Embryonic facial prominence (tissue), 1 donor: Measurements from ENCODE around the gene ELP2.

Source experiments
- DNase-seq: peaks from one replicate; pipeline ENCODE4 v3.0.0-alpha.2; 2016; ENCODE audit errors: extremely low spot score

Gene ELP2

DNA sequence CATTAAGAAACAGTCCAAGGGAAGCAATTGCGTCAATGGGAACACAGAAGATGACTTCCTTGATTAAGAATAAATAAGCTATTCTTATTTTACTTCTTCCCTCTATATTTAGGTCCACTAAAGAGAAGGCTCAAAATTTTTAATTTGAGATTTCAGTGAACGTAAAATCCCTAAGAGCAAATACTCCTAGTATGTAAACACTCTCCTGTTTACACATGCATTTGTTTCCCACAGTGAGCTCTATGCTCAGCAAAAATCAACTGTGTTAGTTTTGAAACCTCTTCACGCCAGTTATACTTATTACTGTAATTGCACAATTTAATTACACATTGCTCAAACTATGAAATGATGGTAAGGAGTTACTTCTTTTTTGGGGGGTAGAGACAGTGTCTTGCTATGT, 9.4 kb upstream of the ELP2 start:
- DNase-seq = no peak

DNA sequence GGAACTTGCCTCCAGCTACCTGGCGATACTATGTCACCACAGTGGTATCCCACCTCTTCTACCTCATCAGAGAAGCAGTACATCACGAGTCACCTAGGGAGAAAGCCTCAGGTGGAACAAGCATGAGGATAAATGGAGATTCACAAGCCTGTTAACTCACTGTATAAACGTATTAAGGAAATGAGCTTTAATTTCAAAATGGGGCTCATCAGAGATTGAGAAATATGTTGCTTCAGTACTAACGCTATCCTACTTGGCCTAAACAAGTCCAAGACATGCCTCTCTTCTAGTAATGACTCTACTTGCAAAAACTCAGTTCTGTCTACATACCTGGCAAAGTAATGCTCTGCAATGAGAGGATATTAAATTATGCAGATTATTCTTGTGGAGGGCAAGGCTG, 4.9 kb upstream of the ELP2 start:
- DNase-seq = no peak

DNA sequence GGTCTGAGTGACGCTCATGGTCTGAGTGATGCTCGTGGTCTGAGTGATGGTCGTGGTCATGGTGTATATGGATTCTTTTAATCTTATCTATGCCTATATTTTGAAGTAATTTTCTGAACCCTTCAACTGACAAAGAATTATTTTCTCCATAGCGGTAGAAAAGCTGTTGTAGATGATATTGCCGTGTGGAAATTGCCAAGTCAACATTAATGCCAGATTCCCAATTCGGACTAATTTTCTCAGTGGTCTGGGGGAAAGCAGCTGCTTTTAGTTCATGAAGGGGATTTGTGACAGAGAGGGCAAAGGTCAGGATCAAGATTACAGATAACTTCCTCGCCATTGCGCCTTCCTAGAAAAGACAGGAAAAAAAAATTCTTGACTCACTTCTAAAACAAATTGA, 3.0 kb upstream of the ELP2 start:
- no peak for DNase-seq

DNA sequence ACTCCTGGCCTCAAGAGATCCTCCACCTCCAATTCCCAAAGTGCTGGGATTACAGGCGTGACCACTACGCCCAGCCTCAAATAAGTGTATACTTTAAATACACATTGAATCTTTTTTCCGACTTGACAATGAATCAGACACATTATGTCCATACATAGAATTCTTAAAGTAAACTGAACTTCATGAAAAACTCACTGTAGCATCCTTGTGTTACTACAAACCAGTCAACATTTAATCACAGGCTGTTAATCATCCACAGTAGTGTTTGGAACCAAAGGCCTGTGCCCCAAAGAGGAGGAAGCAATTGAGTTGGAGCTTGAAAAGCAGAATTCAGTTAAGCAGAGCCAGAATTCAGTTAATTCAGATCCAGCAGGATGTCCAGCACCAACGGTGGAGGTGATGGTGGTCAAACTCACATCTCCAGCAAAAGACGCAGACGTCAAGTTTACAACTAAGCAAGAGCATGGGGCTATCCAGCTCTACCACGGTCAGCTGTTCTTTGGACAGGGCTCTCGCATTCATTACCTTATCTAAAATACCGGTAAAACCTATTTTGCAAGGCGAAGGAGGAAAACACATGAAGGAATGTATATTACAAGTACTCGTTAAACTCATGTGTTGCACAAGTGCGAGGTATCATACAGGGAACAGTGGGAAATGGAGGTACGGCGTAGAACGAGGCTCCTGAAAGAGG, 1.7 kb upstream of the ELP2 start:
- DNase-seq = no peak

DNA sequence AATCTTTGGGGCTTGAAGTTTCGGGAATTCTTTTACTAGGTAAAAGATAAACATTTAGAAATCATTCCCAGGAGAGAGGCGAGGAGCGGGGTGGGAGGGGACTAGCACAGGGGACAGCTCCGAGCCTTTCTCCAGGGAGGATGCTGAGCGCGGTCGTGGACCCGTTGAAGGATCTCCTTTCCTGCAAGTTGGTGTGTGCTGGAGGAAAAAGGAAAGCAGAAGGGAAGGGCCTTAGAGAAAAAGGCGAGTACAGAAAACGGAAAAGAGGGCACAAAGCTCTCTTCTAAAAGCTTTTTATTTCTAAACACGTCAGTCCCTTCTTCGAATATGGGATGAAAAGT, 1.2 kb upstream of the ELP2 start:
- no peak for DNase-seq

DNA sequence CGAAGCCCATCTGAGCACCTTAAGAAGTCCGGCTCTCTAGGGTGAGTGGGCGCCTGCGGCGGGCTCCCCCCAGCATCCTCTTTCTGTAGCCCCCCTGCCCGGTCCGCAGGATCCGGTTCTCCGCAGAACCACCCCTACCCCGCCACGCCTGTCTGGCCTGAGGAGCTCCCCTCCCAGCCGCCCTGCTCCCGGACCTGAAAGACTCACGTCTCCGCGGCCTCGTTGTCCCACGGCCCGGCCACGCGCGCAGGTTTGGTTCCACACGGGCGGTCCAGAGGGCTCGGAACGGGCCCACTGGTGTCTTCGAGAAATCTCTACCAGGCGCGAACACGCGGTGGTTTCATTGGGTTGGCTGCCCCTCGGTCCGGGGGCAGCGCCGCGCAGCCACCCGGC, 796 bp upstream of the ELP2 start:
- DNase-seq = no peak

DNA sequence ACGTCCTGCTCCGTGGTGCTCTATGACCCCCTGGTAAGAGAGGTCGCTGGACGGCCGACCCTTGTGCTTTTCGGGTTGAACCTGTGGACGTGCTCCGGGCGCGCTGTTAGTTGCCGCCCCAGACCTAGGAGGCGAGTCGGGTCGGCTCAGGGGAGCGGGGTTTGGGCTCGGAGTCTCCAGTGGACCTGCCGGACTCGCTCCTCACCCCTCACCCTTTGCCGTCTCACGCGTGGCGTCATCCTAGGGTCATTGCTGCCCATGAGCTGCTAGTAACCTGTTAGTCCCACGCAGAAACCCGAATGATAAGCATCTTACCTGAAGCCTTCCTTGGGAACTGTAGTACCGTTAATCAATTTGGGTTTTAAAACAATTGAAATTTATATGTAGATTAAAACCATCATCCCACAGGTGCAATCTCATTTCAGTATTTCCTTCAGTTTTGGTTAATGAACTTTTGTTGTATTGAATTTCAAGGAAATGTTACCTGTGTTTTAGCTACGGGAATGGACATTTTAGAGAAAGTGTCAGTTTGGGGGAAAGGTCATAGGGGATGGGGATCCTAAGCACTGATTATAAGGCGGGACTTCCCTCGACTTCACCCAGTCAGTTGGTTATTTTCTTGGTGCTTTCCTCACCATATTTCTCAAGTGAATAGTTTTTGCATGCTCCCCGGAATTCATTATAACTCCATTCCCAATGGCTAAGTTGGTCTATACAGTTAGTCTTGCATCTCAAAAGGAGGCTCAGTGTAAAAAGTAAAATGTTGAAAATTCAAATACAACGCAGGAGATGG, 536 bp downstream of the ELP2 start:
- no peak for DNase-seq

DNA sequence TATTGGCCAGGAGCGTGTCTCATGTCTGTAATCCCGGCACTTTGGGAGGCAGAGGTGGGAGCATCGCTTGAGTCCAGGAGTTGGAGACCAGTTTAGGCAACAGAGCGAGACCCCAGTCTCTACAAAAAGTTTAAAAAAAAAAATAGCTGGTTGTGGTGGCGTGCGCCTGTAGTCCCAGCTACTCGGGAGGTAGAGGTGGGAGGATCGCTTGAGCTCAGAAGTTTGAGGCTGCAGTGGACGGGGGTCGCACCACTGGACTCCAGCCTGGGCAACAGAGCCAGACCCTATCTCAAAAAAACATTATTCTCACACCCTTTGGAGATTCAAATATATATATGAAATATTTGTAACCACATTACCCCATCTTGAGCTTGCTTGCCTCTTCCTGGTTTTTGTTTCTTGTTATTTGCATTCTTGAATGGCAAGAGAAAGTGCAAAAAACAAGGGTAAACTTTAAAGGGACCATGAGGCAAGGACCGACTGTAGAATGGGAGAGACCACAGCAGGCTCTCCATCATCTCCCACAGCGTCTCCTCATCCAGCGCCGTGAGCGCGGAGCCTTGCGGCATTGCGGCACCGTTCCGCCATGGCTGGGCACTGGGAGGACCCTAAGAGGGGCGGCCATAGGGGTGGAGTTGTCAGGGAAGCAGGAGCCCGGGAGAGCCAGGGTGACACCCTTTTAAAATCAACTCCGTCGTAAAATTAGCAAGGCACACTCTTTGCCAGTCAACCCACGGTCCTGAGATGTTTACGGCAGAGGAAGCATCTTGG, 1.4 kb downstream of the ELP2 start:
- DNase-seq = no peak

DNA sequence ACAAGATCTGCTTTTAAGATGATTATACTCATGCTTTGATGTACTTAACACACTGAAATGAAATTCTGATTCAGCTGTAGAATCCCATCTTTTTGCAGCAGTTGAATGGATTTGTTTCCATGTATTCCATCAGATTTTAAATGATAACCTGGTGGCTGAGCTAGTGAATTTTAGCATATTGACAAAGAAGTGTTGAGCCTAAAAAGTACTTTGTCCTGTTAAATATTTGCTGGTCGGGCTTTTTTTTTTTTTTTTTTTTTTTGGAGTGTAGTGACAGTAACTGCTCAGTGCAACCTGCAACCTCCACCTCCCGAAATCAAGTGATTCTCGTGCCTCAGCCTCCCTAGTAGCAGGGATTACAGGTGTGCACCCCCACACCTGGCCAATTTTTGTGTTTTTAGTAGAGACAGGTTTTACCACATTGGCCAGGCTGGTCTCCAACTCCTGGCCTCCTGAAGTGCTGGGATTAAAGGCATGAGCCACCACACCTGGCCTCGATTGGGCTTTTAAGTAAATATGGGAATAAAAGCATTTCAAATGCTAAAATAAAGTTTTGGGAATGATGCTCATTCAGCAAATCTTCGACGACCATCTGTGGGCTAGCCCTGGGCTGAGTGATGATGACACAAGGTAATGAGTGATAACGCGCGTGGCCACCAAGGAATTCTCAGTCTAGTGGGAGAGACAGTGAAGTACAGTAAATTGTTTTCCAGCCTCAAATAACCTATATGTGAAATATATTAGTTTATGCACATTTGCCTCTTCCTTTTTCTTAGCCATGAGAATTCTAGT, 2.2 kb downstream of the ELP2 start:
- no peak for DNase-seq

DNA sequence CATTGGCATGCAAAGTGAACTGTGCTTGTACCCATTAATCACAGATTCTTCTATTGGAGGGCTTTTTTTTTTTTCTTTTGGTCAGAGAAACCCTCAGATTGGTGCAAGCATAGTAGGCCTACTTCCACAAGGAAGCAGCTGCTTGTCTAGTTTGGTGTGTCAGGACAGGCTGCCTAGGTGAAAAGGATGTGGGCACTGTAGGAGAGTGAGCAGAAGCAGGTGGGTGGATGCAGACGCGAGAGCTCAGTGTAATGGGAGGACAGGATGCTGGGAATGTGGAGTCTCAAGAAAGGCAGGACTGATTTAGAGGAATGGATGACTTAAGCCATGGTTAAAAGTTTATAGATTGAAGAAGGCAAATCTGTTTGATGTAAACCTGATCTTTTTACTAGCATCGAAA, 3.1 kb downstream of the ELP2 start:
- DNase-seq = no peak

DNA sequence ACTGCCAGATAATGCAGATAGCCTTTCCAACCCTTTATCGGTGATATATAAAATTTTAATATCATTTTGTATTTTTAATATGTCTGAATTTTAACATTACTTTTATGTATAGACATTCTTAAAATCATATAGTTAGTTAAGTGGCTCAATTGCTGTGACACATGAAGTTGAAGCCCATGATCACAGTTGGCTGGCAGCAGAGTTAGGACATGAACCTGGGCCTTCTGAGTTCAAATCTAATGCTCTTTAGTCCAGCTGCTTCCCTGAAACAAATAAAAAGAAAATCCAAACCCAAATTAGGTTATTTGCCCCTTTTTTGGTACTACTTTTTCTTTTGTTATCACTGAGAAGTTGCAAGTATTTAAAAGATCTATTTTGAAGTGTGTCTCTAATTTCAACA, 5.6 kb downstream of the ELP2 start:
- no peak for DNase-seq

DNA sequence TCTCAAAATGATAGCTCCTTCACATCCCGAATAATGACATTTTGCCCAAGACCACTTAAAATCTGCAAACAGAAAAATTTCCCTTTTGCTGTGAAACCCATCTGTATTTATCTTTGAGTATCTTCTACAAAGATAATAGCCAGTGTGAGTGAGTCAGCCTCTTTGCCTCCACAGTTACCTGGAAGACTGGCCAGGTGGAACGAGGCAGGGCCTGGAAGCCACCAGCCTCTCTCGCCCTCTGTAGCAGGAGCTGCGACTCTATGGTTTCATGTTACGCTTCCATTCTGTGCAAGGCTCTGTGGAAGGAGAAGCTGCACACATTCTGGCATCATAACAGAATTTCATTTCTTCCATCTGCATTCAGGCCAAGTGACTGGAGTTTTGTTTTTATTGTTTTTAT, 9.5 kb downstream of the ELP2 start:
- DNase-seq = no peak

DNA sequence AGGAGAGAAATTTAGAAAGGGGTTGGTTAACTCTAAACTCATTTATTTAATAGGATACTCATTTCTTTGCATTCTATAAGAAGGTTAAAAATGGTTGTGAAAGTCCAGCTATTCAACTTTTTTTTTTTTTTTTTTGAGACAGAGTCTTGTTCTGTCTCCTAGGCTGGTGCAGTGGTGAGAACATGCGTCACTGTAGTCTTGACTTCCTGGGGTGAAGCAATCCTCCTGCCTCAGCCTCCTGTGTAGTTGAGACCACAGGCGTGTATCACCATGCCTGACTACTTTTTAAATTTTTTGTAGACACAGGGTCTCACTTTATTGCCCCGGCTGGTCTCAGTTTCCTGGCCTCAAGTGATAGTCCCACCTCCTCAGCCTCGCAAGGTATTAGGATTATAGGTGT, 11.9 kb downstream of the ELP2 start:
- DNase-seq = no peak

DNA sequence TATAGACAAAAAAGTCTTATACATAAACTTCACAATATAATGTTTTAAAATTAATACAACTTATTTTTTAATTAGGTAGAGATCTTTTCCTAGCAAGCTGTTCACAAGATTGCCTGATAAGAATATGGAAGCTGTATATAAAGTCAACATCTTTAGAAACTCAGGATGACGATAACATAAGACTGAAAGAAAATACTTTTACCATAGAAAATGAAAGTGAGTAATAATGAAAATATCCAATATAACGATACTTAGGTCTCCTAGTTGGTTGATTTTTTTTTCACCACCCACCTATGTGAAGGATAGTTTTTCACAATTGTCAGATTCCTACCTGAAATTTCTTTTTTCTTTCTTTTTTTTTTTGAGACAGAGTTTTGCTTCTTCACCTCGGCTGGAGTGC, 13.1 kb downstream of the ELP2 start:
- DNase-seq = no peak

DNA sequence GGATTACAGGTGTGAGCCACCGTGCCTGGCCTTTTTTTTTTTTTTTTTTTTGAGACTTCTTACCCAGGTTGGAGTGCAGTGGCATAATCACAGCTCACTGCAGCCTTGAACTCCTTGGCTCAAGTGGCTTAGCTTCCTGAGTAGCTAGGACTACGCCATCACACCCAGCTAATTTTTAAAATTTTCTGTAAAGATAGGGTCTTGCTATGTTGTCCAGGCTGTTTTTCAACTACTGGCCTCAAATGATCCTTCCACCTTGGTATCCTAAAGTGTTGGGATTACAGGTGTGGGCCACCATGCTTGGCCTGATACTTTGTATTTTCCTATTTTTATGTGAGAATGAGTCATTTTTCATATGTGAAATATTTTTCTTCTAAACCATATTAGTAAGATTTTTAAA, 13.7 kb downstream of the ELP2 start:
- DNase-seq = no peak

DNA sequence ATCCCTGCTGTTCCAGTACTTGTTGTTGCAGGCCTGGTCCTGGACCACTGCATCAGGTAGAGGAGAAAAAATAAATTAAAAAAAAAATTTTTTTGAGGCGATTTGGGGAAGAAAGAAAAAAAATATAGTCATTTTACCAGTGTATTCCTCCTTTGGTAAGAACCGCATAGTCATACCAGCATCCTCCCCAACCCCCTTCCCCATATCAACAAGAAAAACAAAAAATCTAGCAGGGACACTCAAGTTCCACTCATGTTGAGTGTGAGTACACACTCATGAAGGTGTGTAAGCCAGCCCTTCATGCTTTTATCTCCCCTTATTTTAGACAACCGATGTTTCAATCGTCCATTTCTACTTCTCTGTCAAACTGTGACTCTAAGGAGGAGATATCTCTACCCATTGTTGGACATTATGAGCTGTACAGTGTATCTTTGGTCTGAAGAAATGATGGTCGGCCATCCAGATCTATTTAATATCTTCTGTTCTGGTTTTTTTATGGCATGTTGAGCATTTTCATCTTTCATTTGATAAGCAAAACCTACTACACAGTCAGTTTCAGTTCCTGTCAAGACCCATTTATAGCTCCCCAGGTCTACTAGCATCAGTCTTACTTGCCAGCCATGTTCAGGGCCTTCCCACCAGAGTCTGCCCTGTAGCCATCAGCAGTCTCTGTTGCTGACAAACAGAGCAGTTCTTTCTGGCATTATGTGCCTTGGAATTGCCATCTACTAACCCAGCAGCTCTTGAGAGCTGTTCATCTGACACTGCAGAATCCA, 20.0 kb downstream of the ELP2 start:
- DNase-seq = no peak

DNA sequence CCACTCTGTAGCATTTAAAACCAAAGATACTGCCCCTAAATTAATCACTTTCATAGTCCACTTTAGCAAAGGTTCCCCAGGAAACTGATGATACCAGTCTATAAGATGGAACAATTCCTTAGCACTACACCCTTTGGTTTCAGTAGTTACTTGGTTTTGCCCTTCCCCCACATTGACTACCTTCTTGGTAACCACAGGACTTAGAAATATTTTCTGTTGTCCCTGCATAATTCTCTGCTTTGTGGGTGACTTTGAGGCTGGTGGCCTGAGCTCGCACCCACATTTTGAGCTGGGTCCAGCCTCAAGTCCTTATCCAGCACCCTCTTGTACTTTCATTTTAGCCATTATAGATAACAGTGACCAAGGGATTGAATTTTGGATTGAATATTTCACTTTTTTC, 23.1 kb downstream of the ELP2 start:
- no peak for DNase-seq

DNA sequence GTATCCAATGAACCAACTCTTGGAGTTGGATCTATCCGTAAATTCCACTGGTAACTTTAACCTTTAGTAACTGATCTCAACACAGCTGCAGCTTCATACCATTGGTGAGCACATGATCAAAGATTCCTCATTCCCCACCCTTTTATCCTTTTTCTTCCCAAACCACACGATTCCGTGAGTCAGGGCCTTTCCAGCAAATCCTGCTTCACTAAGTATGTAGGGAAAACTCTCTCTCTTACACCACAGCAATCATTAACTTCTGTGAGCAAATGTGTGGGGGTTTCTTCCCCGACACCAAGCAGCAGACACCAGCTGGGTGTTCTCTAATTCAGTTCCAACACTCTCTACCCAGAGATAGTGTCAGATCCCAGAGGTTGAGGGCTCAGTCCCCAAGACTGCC, 23.5 kb downstream of the ELP2 start:
- no peak for DNase-seq

DNA sequence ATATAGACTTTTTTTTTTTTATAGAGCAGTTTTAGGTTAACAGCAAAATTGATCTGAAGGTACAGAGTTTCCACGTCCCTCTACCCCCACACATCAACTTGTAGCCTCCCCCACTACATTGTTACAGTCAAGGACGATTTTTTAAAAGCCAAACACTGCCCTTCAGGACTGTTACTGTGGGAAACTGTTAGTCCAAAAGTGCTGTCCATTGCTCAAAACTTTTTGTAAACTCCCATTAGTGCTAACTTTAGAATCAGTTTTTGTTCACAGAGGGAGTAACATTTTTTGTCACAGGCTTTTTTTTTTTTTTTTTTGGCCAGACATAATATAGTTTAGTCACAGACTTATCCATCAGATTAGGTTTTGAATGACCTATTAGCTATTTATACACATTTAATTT, 24.1 kb downstream of the ELP2 start:
- no peak for DNase-seq

DNA sequence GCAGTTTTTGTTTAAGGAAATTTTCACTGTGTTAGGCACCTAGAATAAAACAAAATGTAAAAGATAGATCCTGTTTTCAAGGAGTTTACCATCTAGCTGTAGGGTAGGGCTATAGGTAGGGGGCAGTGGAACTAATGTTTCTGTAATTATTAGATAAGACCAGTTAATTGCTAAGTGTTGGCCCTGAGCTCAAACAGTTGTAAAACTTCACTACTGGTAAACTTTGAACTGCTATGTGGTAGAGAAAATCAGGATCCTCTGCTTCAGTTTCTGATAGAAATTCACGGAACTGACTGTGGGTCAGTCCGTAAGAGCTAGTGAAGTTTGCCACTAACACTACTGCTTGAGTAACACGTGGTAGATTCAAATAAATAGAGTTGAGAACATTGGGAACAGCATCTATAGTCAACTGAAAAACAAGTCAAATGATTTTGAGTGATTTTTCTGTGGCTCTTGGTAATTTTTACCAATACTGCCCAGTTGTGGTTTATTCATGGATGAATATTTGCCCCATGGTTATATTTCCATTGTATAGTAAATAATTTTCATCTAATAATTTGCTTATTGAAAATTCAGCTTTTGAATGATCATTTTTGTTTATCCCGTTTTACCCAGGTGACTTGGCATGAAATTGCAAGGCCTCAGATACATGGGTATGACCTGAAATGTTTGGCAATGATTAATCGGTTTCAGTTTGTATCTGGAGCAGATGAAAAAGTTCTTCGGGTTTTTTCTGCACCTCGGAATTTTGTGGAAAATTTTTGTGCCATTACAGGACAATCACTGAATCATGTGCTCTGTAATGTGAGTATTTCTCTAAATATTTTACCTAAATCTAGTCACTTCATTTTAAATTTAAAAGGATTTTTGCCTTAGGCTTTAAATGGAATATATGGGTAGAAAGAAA, 26.4 kb downstream of the ELP2 start:
- DNase-seq = no peak
